HL-60 (cell line): ENCODE data around the gene HEATR3.

Experiments used
- DNase-seq, 2 experiments: peaks; one replicate each; pipeline ENCODE4 v3.0.0-alpha.2; 2010 to 2020; ENCODE audit warnings: low read depth in 1 of 2, low spot score in 1 of 2
- H3K27ac ChIP-seq: fragments of 250-450 bp; sonication (Bioruptor Pico); replicated peaks from 2 replicates; pipeline ENCODE4 v1.5.1; 2020; ENCODE audit warnings: mild to moderate bottlenecking, moderate library complexity
- H3K27me3 ChIP-seq: fragments of 250-450 bp; sonication (Bioruptor Pico); 2 replicates; pipeline ENCODE4 v1.5.1; 2021; ENCODE audit warnings: mild to moderate bottlenecking, moderate library complexity; ENCODE audit not compliant: insufficient read depth, poor library complexity, severe bottlenecking
- H3K4me3 ChIP-seq: replicated peaks from 2 replicates; pipeline ENCODE4 v1.5.1; 2011; ENCODE audit warnings: mild to moderate bottlenecking, control low read depth, low read length; ENCODE audit not compliant: insufficient read depth
- CTCF ChIP-seq: IDR thresholded peaks from one replicate; pipeline ENCODE4 v1.5.1; 2011; ENCODE audit warnings: low read length, control low read depth, inconsistent platforms; ENCODE audit not compliant: insufficient read depth
- GABPA ChIP-seq: IDR thresholded peaks from 2 replicates; pipeline ENCODE4 v1.6.1; 2012; ENCODE audit warnings: low read depth
- POLR2AphosphoS5 ChIP-seq: IDR thresholded peaks from 2 replicates; pipeline ENCODE4 v1.6.1; 2012; ENCODE audit warnings: low read depth
- SPI1 ChIP-seq: IDR thresholded peaks from 2 replicates; pipeline ENCODE4 v1.6.1; 2012; ENCODE audit warnings: low read depth, mild to moderate bottlenecking, borderline replicate concordance
- TF ChIP-seq, protein P1 (sequence below): IDR thresholded peaks from 2 replicates; pipeline ENCODE4 v1.6.1; 2012; ENCODE audit warnings: low read depth; ENCODE audit not compliant: insufficient replicate concordance

HEATR3 gene

GRCh38 chr16:50046853-50047252 lies 18.9 kb upstream of the HEATR3 start:
- DNase-seq: no peak
- TF ChIP-seq GABPA: no peak
- TF ChIP-seq POLR2AphosphoS5: no peak
- no peak for TF ChIP-seq SPI1
- no peak for TF ChIP-seq CTCF

DNA sequence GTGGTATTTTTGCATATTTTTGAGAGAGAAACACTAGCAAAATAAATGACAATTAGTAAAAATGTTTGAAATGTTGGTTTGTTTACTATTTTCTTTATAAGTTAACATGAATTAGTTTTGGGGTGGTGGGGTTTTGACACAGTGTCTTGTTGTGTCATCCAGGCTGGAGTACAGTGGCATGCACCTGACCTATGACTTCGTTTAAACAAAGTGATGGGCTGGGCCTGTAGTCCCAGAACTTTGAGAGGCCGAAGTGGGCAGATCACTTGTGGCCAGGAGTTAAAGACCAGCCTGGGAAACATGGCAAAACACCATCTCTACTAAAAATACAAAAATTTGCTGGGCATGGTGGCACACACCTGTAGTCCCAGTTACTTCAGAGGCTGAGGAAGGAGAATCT lies 17.9 kb upstream of the HEATR3 start:
- TF ChIP-seq, protein P1, sequence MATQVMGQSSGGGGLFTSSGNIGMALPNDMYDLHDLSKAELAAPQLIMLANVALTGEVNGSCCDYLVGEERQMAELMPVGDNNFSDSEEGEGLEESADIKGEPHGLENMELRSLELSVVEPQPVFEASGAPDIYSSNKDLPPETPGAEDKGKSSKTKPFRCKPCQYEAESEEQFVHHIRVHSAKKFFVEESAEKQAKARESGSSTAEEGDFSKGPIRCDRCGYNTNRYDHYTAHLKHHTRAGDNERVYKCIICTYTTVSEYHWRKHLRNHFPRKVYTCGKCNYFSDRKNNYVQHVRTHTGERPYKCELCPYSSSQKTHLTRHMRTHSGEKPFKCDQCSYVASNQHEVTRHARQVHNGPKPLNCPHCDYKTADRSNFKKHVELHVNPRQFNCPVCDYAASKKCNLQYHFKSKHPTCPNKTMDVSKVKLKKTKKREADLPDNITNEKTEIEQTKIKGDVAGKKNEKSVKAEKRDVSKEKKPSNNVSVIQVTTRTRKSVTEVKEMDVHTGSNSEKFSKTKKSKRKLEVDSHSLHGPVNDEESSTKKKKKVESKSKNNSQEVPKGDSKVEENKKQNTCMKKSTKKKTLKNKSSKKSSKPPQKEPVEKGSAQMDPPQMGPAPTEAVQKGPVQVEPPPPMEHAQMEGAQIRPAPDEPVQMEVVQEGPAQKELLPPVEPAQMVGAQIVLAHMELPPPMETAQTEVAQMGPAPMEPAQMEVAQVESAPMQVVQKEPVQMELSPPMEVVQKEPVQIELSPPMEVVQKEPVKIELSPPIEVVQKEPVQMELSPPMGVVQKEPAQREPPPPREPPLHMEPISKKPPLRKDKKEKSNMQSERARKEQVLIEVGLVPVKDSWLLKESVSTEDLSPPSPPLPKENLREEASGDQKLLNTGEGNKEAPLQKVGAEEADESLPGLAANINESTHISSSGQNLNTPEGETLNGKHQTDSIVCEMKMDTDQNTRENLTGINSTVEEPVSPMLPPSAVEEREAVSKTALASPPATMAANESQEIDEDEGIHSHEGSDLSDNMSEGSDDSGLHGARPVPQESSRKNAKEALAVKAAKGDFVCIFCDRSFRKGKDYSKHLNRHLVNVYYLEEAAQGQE: no peak
- TF ChIP-seq SPI1: no peak
- TF ChIP-seq GABPA: no peak
- Histone ChIP-seq H3K4me3 (no peak overlapping the region), H3K27me3 (no peaks in the 10 kb centered on the region), H3K27ac (no peak overlapping the region)
- no peak for DNase-seq

More at GRCh38 chr16:50046853-50047252, 18.9 kb upstream of the HEATR3 start:
- no peak overlapping the region for H3K4me3 ChIP-seq
- no peaks in the 10 kb centered on the region for H3K27me3 ChIP-seq
- H3K27ac ChIP-seq: no peak overlapping the region

DNA sequence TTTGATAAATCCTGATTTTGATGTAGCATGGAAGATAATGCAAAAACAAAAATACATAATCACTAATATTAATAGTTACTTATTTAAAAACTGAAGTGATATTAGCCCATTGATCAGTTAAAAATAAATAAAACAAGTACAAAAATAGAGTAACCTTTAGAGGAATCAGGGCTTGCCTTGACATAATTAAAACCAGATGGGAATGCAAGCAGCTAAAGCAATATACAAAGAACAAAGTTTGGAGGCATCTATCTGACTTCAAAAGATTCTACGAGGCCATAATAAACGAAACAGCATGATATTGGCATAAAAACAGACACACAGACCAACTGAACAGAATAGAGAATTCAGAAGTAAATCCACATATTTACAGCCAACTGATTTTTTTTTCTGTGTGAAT lies 15.0 kb upstream of the HEATR3 start:
- Histone ChIP-seq H3K27ac (no peak overlapping the region), H3K4me3 (no peak overlapping the region), H3K27me3 (no peaks in the 10 kb centered on the region)
- TF ChIP-seq SPI1 (no peak), GABPA (no peak), POLR2AphosphoS5 (no peak), CTCF (no peak)
- TF ChIP-seq, protein P1: no peak
- no peak for DNase-seq

DNA sequence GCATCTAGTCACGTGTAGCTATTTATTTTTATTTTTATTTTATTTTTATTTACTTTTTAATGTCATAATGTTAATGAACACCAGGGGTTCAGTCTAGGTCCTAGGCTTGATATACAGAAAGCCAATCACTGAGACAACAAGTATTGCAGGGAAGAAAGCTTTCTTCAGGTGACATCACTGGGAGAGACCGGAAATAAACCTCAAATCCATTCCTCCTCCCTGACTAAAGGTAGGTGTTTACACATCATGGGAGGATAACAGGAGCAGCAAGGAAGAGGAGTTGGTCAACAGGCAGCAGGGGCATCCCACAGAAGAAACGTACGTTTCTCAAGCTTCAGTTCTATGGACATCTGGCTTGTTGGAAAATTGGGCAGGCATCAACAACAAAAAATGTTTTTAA lies 9.5 kb upstream of the HEATR3 start:
- Histone ChIP-seq H3K4me3 (no peak overlapping the region), H3K27me3 (no peaks in the 10 kb centered on the region), H3K27ac (no peak overlapping the region)
- TF ChIP-seq, protein P1: no peak
- TF ChIP-seq GABPA: no peak
- no peak for TF ChIP-seq CTCF
- no peak for TF ChIP-seq POLR2AphosphoS5
- TF ChIP-seq SPI1: no peak
- no peak for DNase-seq
